ENCODE data around the gene IQSEC1.
"Not testable (repeated sequence)": the region's sequence is repeated elsewhere in the genome, so short reads cannot be mapped to it uniquely, and the experiment has no call there.

Gene IQSEC1

GRCh38 chr3:12884790-12885582 is 188.2 kb downstream of the IQSEC1 start:
- DNase-seq = no peak

- no peak for DNase-seq
Measured at GRCh38 chr3:12884186-12884680, 189.0 kb downstream of the IQSEC1 start.

GRCh38 chr3:12882336-12883310 is 190.6 kb downstream of the IQSEC1 start:
- DNase-seq = no peak

GRCh38 chr3:12881858-12882257 is 191.4 kb downstream of the IQSEC1 start:
- DNase-seq = not testable (repeated sequence)

GRCh38 chr3:12879191-12879815 is 193.9 kb downstream of the IQSEC1 start:
- no peak for DNase-seq

GRCh38 chr3:12878758-12879157 is 194.5 kb downstream of the IQSEC1 start:
- DNase-seq = not testable (repeated sequence)

- no peak for DNase-seq
Measured at GRCh38 chr3:12878141-12878574, 195.1 kb downstream of the IQSEC1 start.

GRCh38 chr3:12877040-12877439 is 196.2 kb downstream of the IQSEC1 start:
- DNase-seq = no peak

GRCh38 chr3:12875857-12876836 is 197.1 kb downstream of the IQSEC1 start:
- DNase-seq = no peak

GRCh38 chr3:12871404-12871983 is 201.7 kb downstream of the IQSEC1 start:
- no peak for DNase-seq

GRCh38 chr3:12870942-12871341 is 202.3 kb downstream of the IQSEC1 start:
- DNase-seq = no peak

- DNase-seq = no peak
Measured at GRCh38 chr3:12869035-12869621, 204.1 kb downstream of the IQSEC1 start.

GRCh38 chr3:12868039-12869034 is 204.9 kb downstream of the IQSEC1 start:
- DNase-seq = peak; percentile 49

- no peak for DNase-seq
Measured at GRCh38 chr3:12866836-12867235, 206.4 kb downstream of the IQSEC1 start.

- DNase-seq = no peak
Measured at GRCh38 chr3:12865271-12865670, 208.0 kb downstream of the IQSEC1 start.

- DNase-seq = no peak
Measured at GRCh38 chr3:12862387-12862786, 210.8 kb downstream of the IQSEC1 start.

- no peak for DNase-seq
Measured at GRCh38 chr3:12861611-12862010, 211.6 kb downstream of the IQSEC1 start.

GRCh38 chr3:12859840-12860239 is 213.4 kb downstream of the IQSEC1 start:
- no peak for DNase-seq

- DNase-seq = no peak
Measured at GRCh38 chr3:12856626-12857025, 216.6 kb downstream of the IQSEC1 start.

GRCh38 chr3:12854565-12854964 is 218.7 kb downstream of the IQSEC1 start:
- DNase-seq = no peak

Data from kidney glomerular epithelial cell (primary cell).